Mucosa of descending colon (tissue), 3 donors: ENCODE measurements around the gene FYN. TPM values are rescaled to one million over a fixed set of nuclear protein-coding genes. Genes with fewer than 3 reads are reported as not detected.

Experiments used
- ATAC-seq: fragments of 200-7000 bp; cut with Tn5 transposase; one replicate; pipeline ENCODE4 v1.9.1; 2020; ENCODE audit warnings: mild to moderate bottlenecking, moderate library complexity
- DNase-seq, 3 donors: peaks; one replicate each; pipeline ENCODE4 v3.0.0-alpha.2; 2020
- H3K36me3 ChIP-seq: fragments of 200-600 bp; one replicate; pipeline ENCODE4 v1.8.0; 2021; ENCODE audit warnings: low read depth, mild to moderate bottlenecking
- H3K4me1 ChIP-seq: fragments of 200-600 bp; one replicate; pipeline ENCODE4 v1.8.0; 2021; ENCODE audit warnings: low read depth, mild to moderate bottlenecking
- H3K4me3 ChIP-seq: fragments of 200-600 bp; one replicate; pipeline ENCODE4 v1.8.0; 2021; ENCODE audit warnings: mild to moderate bottlenecking
- H3K9me3 ChIP-seq: fragments of 200-600 bp; one replicate; pipeline ENCODE4 v1.8.0; 2021; ENCODE audit warnings: mild to moderate bottlenecking
- CTCF ChIP-seq: fragments of 200-600 bp; IDR thresholded peaks from one replicate; pipeline ENCODE4 v1.8.0; 2022; ENCODE audit warnings: antibody characterized with exemption, mild to moderate bottlenecking
- intact Hi-C, 2 donors: fragments of 100-400 bp; cut with DNase I in 1 of 2; cut with micrococcal nuclease in 1 of 2; formaldehyde crosslinking; loops; one replicate each; pipeline versions ENCODE4 v1.11.0 to v1.11.1; 2022; cut with DNase I, micrococcal nuclease
- total RNA-seq, 3 donors: library from RNA; stranded (reverse); fragmentation: NEBNext Ultra II Directional in 2 of 3; extraction: Animal tissue kit (Norgen Biotek cat#: 25700) in 2 of 3; gene quantifications; one replicate each; pipeline versions ENCODE4 v1.2.1 to v1.2.4, GENCODE V29; 2021 to 2023
- donor health status: DM: no; HTN: no; CAD: no; lungs with moderate emphysema.
- donor health status: DM: no; HTN: no; CAD: no.
- donor health status: DM: no; HTN: yes; CAD: no.

FYN gene
- total RNA-seq, 3 donors from 2014 or later, result 15.0 to 63.0 (median 24.8) TPM

GRCh38 chr6:111752476-111752875 lies 120.8 kb downstream of the FYN start:
- no peaks in the 10 kb centered on the region for H3K9me3 ChIP-seq
- no peak for TF ChIP-seq CTCF
- intact Hi-C loops, result no loop called here

GRCh38 chr6:111750753-111751673 lies 122.2 kb downstream of the FYN start:
- intact Hi-C loops, result no loop called here
- ATAC-seq (peak; percentile 83), DNase-seq (peak in 1 of 3 donors; percentile 36)
- H3K36me3 ChIP-seq, result no peaks in the 10 kb centered on the region
- H3K9me3 ChIP-seq, result no peaks in the 10 kb centered on the region
- H3K4me3 ChIP-seq, result no peak overlapping the region
- H3K4me1 ChIP-seq, result no peaks in the 10 kb centered on the region
- no peak for TF ChIP-seq CTCF

More at GRCh38 chr6:111752476-111752875, 120.8 kb downstream of the FYN start:
- Histone ChIP-seq H3K4me3 (no peak overlapping the region), H3K4me1 (no peaks in the 10 kb centered on the region), H3K36me3 (no peaks in the 10 kb centered on the region)
- DNase-seq, result no peak
- no peak for ATAC-seq

GRCh38 chr6:111750153-111750552 lies 123.1 kb downstream of the FYN start:
- TF ChIP-seq CTCF, result no peak
- no peak for ATAC-seq
- intact Hi-C loops, result no loop called here
- H3K9me3 ChIP-seq, result no peaks in the 10 kb centered on the region
- no peaks in the 10 kb centered on the region for H3K36me3 ChIP-seq
- no peaks in the 10 kb centered on the region for H3K4me1 ChIP-seq
- no peak overlapping the region for H3K4me3 ChIP-seq
- no peak for DNase-seq

GRCh38 chr6:111748231-111748647 lies 125.0 kb downstream of the FYN start:
- ATAC-seq (peak; percentile 40), DNase-seq (no peak)
- Histone ChIP-seq H3K4me1 (no peaks in the 10 kb centered on the region), H3K4me3 (no peak overlapping the region), H3K9me3 (no peaks in the 10 kb centered on the region), H3K36me3 (no peaks in the 10 kb centered on the region)
- TF ChIP-seq CTCF, result no peak
- intact Hi-C loops, result no loop called here

- no peaks in the 10 kb centered on the region for H3K36me3 ChIP-seq
- intact Hi-C loops, result no loop called here
- ATAC-seq (no peak), DNase-seq (no peak)
- no peaks in the 10 kb centered on the region for H3K4me1 ChIP-seq
- no peak for TF ChIP-seq CTCF
- H3K4me3 ChIP-seq, result no peak overlapping the region
- H3K9me3 ChIP-seq, result no peaks in the 10 kb centered on the region
These were observed 125.4 kb downstream of the FYN start for GRCh38 chr6:111747829-111748228.
